HUES6 (cell line): Measurements from ENCODE around the gene ST6GALNAC4.

Source experiments
- H3K27ac ChIP-seq: 2 replicates; pipeline ENCODE4 v1.7.0; 2013; ENCODE audit warnings: low read depth, mild to moderate bottlenecking, low read length, inconsistent platforms
- H3K27me3 ChIP-seq: 2 replicates; pipeline ENCODE4 v1.6.1; 2013; ENCODE audit warnings: low read length; ENCODE audit not compliant: control insufficient read depth, insufficient read depth
- H3K36me3 ChIP-seq: 2 replicates; pipeline ENCODE4 v1.6.1; 2013; ENCODE audit warnings: low read length; ENCODE audit not compliant: control insufficient read depth, insufficient read depth
- H3K4me1 ChIP-seq: 2 replicates; pipeline ENCODE4 v1.6.1; 2013; ENCODE audit warnings: low read length; ENCODE audit not compliant: control insufficient read depth, insufficient read depth
- H3K4me3 ChIP-seq: 2 replicates; pipeline ENCODE4 v1.5.1; 2013; ENCODE audit warnings: low read depth, low read length
- H3K9ac ChIP-seq: one replicate; pipeline ENCODE4 v1.6.1; 2013; ENCODE audit warnings: mild to moderate bottlenecking, low read length
- H3K9me3 ChIP-seq: 2 replicates; pipeline ENCODE4 v1.6.1; 2013; ENCODE audit warnings: low read depth, low read length; ENCODE audit not compliant: control insufficient read depth, insufficient read depth

ST6GALNAC4 gene

GRCh38 chr9:127918183-127919107 lies 1.6 kb upstream of the ST6GALNAC4 start:
- no peaks in the 10 kb centered on the region; the same call in 1 of the 2 replicates for H3K36me3 ChIP-seq
- H3K4me1 ChIP-seq = peaks cover 19% of the 10 kb centered on the region
- no peaks in the 10 kb centered on the region for H3K9me3 ChIP-seq
- H3K27ac ChIP-seq = no peak overlapping the region
- H3K9ac ChIP-seq = no peak overlapping the region
- peaks cover 21% of the 10 kb centered on the region for H3K27me3 ChIP-seq
- H3K4me3 ChIP-seq = no peak overlapping the region

- peaks cover 3% of the 10 kb centered on the region for H3K36me3 ChIP-seq
- peaks cover 21% of the 10 kb centered on the region for H3K27me3 ChIP-seq
- peaks cover 19% of the 10 kb centered on the region for H3K4me1 ChIP-seq
- no peak overlapping the region for H3K27ac ChIP-seq
- H3K9ac ChIP-seq = no peak overlapping the region
- no peaks in the 10 kb centered on the region for H3K9me3 ChIP-seq
- H3K4me3 ChIP-seq = no peak overlapping the region
Observed at GRCh38 chr9:127917603-127918002, 762 bp upstream of the ST6GALNAC4 start.

DNA sequence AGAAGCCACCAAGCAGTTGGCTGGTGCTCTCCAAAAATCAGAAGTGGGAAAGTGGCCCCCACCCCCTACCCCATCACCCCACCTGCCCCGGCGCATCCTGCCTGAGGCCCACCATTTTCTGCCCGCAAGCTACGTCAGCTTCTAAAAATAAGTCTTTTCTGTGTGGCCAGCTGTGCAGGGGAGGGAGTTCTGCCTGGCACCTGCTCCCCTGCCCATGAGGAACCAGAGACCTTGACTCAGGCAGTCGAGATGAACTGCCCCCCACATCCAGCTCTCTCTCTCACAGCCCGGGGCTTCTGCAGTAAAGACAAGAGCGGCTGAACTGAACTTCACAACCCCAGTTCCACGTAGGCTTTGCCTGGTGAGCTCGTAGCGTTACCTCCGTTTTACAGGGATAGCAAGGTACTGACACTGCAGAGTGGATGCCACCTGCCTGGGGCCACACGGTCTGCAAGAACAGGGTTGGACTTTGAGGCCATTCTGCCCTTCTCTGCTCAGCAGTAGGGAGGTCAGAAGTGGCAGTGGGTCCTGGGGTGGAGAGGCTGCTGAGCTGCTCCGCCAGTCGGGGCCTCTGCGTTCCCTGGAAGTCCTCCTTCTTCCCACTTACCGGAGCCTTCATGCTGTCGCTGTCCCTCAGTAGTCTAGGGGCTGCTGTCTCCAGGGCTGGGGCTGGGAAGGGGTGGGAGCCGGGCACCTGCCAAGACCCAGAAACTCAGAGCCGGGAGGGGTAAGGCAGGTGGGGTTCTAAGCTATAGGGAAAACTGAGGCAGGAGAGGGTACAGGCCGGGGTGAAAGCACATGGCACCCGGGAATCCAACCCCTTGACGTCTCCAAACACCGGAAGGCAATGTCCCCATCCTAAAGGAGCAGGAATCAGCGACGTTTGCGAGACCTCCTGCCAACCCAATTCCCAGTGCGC lies 781 bp downstream of the ST6GALNAC4 start:
- Histone ChIP-seq H3K36me3 (peaks cover 10% of the 10 kb centered on the region), H3K27me3 (peaks cover 10% of the 10 kb centered on the region), H3K9me3 (no peaks in the 10 kb centered on the region), H3K4me1 (peaks cover 19% of the 10 kb centered on the region), H3K4me3 (peak overlapping the region; percentile 77), H3K9ac (peak overlapping the region; percentile 40), H3K27ac (no peak overlapping the region)

GRCh38 chr9:127915325-127915752 lies 1.5 kb downstream of the ST6GALNAC4 start:
- Histone ChIP-seq H3K9ac (no peak overlapping the region), H3K36me3 (peaks cover 10% of the 10 kb centered on the region), H3K4me3 (no peak overlapping the region), H3K27ac (no peak overlapping the region), H3K9me3 (no peaks in the 10 kb centered on the region), H3K4me1 (peaks cover 19% of the 10 kb centered on the region), H3K27me3 (peaks cover 8% of the 10 kb centered on the region)

GRCh38 chr9:127913682-127914081 lies 3.2 kb downstream of the ST6GALNAC4 start:
- Histone ChIP-seq H3K36me3 (peaks cover 13% of the 10 kb centered on the region), H3K27ac (no peak overlapping the region), H3K4me3 (no peak overlapping the region), H3K27me3 (peaks cover 8% of the 10 kb centered on the region), H3K9me3 (no peaks in the 10 kb centered on the region), H3K4me1 (peaks cover 18% of the 10 kb centered on the region), H3K9ac (no peak overlapping the region)

GRCh38 chr9:127912882-127913281 lies 4.0 kb downstream of the ST6GALNAC4 start:
- Histone ChIP-seq H3K9ac (no peak overlapping the region), H3K27ac (no peak overlapping the region), H3K4me1 (peaks cover 14% of the 10 kb centered on the region), H3K27me3 (peaks cover 8% of the 10 kb centered on the region), H3K4me3 (no peak overlapping the region), H3K9me3 (no peaks in the 10 kb centered on the region), H3K36me3 (peaks cover 13% of the 10 kb centered on the region)

DNA sequence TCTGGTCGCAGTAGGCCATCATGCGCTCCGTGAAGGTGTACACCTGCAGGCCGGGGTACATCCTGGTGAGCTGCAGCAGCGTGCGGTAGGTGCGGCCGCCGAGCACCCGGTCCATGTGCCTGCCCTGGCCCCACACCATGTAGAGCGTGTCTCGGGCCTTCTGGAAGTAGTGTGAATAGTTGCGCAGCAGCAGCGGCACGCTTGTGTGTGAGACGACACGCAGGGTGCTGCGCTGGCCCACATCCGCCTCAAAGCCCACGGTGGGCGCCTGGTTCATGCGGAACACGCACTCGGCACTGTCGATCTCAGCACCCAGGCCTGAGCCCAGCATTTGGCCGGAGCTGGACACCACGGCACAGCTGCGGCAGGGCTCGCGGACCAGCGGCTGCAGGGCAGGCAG lies 4.5 kb downstream of the ST6GALNAC4 start:
- H3K36me3 ChIP-seq = peaks cover 13% of the 10 kb centered on the region
- peaks cover 10% of the 10 kb centered on the region for H3K4me1 ChIP-seq

DNA sequence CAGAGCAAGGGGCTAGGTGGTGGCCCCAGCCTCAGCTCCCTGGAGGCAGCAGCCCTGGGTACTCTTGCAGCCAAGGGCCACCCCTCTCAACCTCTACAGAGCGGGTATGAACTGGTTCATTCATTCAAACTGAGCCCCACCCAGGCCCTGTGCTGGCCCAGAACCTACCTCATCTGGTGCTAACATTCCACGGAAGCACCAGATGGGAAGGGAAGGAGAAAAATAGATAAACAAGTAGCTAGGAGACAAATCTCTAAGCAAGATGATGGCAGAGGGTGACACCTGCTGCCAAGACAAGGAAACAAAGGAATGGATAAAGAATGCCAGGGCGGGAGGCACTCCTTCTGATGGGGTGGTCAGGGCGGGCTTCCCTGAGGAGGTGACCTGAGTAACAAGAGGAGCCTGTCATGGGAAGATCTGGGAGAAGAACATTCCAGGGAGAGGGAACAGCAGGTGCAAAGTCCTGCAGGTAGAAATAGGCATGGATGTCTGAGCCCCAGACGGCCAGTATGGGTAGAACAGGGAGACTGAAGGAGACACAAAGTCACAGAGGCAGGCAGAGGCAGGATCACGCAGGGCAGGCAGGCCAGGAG lies 6.1 kb downstream of the ST6GALNAC4 start:
- no peak overlapping the region for H3K27ac ChIP-seq
- H3K9ac ChIP-seq = no peak overlapping the region
- peaks cover 2% of the 10 kb centered on the region; the same call in 1 of the 2 replicates for H3K4me1 ChIP-seq
- H3K36me3 ChIP-seq = peaks cover 13% of the 10 kb centered on the region
- no peaks in the 10 kb centered on the region for H3K9me3 ChIP-seq
- H3K4me3 ChIP-seq = no peak overlapping the region
- no peaks in the 10 kb centered on the region; the same call in 1 of the 2 replicates for H3K27me3 ChIP-seq

More for the DNA sequence above, 4.5 kb downstream of the ST6GALNAC4 start:
- no peak overlapping the region for H3K4me3 ChIP-seq
- H3K27ac ChIP-seq = no peak overlapping the region
- peaks cover 8% of the 10 kb centered on the region for H3K27me3 ChIP-seq
- no peaks in the 10 kb centered on the region for H3K9me3 ChIP-seq
- peak overlapping the region; percentile 19 for H3K9ac ChIP-seq

- no peak overlapping the region for H3K4me3 ChIP-seq
- H3K4me1 ChIP-seq = peaks cover 11% of the 10 kb centered on the region; the same call in 1 of the 2 replicates
- no peaks in the 10 kb centered on the region for H3K9me3 ChIP-seq
- peaks cover 13% of the 10 kb centered on the region for H3K36me3 ChIP-seq
- no peak overlapping the region for H3K9ac ChIP-seq
- no peaks in the 10 kb centered on the region for H3K27me3 ChIP-seq
- H3K27ac ChIP-seq = no peak overlapping the region
Observed at GRCh38 chr9:127909839-127910273, 7.0 kb downstream of the ST6GALNAC4 start.

- H3K36me3 ChIP-seq = peaks cover 13% of the 10 kb centered on the region
- H3K4me3 ChIP-seq = no peak overlapping the region
- H3K9me3 ChIP-seq = no peaks in the 10 kb centered on the region
- H3K27ac ChIP-seq = no peak overlapping the region
- H3K4me1 ChIP-seq = peaks cover 24% of the 10 kb centered on the region
- H3K27me3 ChIP-seq = no peaks in the 10 kb centered on the region
- no peak overlapping the region for H3K9ac ChIP-seq
Observed at GRCh38 chr9:127908660-127908926, 8.2 kb downstream of the ST6GALNAC4 start.
